GM12892 (cell line): ENCODE results near the gene NCAN.

ENCODE experiments used
- POLR2A ChIP-seq: IDR thresholded peaks from 2 replicates; pipeline ENCODE4 v1.6.1; 2011; ENCODE audit warnings: low read depth, low read length, control low read depth
- POLR2AphosphoS5 ChIP-seq: IDR thresholded peaks from 2 replicates; pipeline ENCODE4 v1.6.1; 2011; ENCODE audit warnings: low read depth, low read length, control low read depth

DNA sequence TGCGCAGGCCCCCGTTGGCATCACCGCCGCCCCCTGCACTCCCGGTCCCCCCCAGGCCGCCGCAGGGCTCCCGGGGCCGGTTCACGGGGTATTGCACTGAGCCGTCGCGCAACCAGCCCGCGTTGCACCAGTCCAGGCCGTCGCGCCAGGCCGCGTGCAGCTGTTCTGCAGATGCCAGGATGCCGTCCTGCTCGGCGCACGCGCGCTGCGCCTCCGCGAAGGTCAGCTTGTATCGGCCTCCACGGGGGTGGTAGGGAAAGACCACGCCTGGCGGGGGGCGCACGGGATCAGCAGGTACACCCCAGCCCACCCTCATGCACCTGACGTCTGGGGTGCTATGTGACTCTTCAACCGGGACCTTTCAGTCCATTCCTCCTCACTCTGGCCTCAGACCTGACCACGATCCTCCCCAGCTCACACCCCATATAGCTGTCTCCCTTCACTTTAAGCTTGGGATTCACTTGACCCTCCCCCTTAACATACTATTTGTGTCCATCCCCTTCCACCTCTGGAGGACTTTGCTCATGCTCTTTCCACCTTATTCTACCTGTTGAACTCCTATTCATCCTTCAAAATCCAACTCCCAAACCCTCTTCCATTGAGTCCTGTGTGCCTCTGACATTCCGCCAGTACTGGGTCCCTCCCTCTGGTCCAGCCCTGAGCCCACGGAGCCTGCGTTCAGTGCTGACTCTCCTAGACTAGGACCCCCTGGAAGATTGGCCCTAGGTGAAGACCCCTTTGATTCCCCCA, 47.0 kb downstream of the NCAN start:
- no peak for TF ChIP-seq POLR2A
- no peak for TF ChIP-seq POLR2AphosphoS5
